ENCODE results near the gene ABHD17A.

GRCh38 chr19:1862424-1863327 lies 22.6 kb downstream of the ABHD17A start:
- TF ChIP-seq TAF1 (IDR thresholded peaks at IDR 0.05; ENCODE audit: low read depth) (no peak), NFIC (IDR thresholded peaks at IDR 0.05) (peak; percentile 73), REST (IDR thresholded peaks at IDR 0.05; ENCODE audit: low read depth) (no peak), EP300 (IDR thresholded peaks at IDR 0.05; ENCODE audit: borderline replicate concordance) (no peak), MAX (IDR thresholded peaks at IDR 0.05) (peak; percentile 67; the same call in 1 of the 2 replicates), TEAD4 (IDR thresholded peaks at IDR 0.05) (no peak), YY1 (IDR thresholded peaks at IDR 0.05; ENCODE audit: low read depth) (no peak), CEBPB (IDR thresholded peaks at IDR 0.05) (no peak), RAD21 (IDR thresholded peaks at IDR 0.05; ENCODE audit: low read depth) (no peak), FOXM1 (IDR thresholded peaks at IDR 0.05; ENCODE audit: borderline replicate concordance, low read depth) (no peak), EGR1 (IDR thresholded peaks at IDR 0.05) (peak; percentile 70), USF1 (IDR thresholded peaks at IDR 0.05) (no peak)

Measured in Ishikawa (cell line).